Mesothelial cell of epicardium (in vitro differentiated cells): Measurements from ENCODE around the gene FAM135A. TPM values are rescaled to one million over a fixed set of nuclear protein-coding genes. Genes with fewer than 3 reads are reported as not detected.
"Not testable (repeated sequence)": the region's sequence is repeated elsewhere in the genome, so short reads cannot be mapped to it uniquely, and the experiment has no call there.

Experiments used
- DNase-seq, 2 experiments: peaks; one replicate each; pipeline ENCODE4 v3.0.0; 2021; ENCODE audit warnings: low spot score in 2 of 2; ENCODE audit not compliant: unreplicated experiment in 2 of 2
- H3K27ac Mint-ChIP-seq: 2 replicates; pipeline ENCODE4 v1.8.0; 2021; ENCODE audit warnings: mixed read lengths
- H3K27me3 Mint-ChIP-seq: 2 replicates; pipeline ENCODE4 v1.8.0; 2021; ENCODE audit warnings: low read depth, mixed read lengths
- H3K36me3 Mint-ChIP-seq: 2 replicates; pipeline ENCODE4 v1.8.0; 2021; ENCODE audit warnings: mixed read lengths
- H3K4me1 Mint-ChIP-seq: 2 replicates; pipeline ENCODE4 v1.8.0; 2021; ENCODE audit warnings: mixed read lengths
- H3K4me3 Mint-ChIP-seq: 2 replicates; pipeline ENCODE4 v1.8.0; 2021; ENCODE audit warnings: mild to moderate bottlenecking, moderate library complexity, mixed read lengths
- H3K9me3 Mint-ChIP-seq: 2 replicates; pipeline ENCODE4 v1.8.0; 2021; ENCODE audit warnings: mixed read lengths
- CTCF ChIP-seq: fragments of 200-600 bp; sonication (generic); IDR thresholded peaks from one replicate; pipeline ENCODE4 v1.5.0; 2021; ENCODE audit warnings: antibody characterized with exemption; ENCODE audit not compliant: unreplicated experiment
- total RNA-seq: library from RNA; stranded (reverse); gene quantifications from 3 replicates; pipeline ENCODE4 v1.2.1, GENCODE V29; 2021

Gene FAM135A
- total RNA-seq, 1 donor from 2014 or later: 24.8 TPM

DNA sequence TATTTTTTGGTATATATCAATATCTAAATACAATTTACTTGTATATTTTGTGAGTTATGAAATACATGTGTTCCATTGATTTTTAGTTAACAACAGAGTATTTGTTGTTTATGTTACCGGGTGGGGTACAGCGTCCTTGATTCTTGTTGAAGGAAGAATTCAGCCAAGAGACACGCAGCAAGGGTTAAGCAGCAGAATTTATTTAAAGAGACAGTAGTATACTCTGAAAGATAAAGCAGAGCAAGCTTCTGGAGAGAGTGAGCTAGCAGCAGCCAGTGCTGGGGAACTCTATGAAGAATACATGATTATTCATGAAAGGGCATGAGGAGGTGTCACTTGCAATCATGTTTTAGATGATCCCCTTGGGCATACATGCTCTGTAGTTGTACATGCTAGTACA is 76.1 kb downstream of the FAM135A start:
- no peak overlapping the region for H3K4me3 Mint-ChIP-seq
- DNase-seq: no peak

DNA sequence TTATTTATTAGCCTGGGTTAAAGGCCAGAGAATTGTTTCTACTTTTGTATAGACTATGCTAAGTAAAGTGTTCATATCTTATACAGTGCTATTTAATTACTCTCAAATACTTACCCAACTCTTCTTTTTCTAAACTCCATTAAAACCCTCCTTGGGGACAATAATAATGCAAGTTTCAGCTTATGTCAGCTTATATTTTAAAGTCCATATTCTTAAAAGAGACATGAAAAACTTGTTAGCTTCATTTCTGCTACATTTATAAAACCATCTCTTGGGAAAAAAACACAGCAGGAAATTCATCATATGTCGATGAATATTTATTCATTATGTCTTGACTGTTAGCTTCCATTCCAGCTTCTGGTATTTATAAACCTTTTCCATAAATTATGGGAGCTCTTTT is 81.5 kb downstream of the FAM135A start:
- peaks cover 37% of the 10 kb centered on the region for H3K36me3 Mint-ChIP-seq
- H3K9me3 Mint-ChIP-seq: peaks cover 36% of the 10 kb centered on the region
- no peak for TF ChIP-seq CTCF
- H3K4me1 Mint-ChIP-seq: no peaks in the 10 kb centered on the region
- no peak overlapping the region for H3K27ac Mint-ChIP-seq
- H3K27me3 Mint-ChIP-seq: no peaks in the 10 kb centered on the region
- DNase-seq: no peak
- H3K4me3 Mint-ChIP-seq: no peak overlapping the region

More for the DNA sequence above, 76.1 kb downstream of the FAM135A start:
- Mint-ChIP-seq H3K9me3 (peaks cover 4% of the 10 kb centered on the region), H3K27ac (no peak overlapping the region), H3K27me3 (no peaks in the 10 kb centered on the region), H3K4me1 (no peaks in the 10 kb centered on the region), H3K36me3 (peaks cover 4% of the 10 kb centered on the region)
- no peak for TF ChIP-seq CTCF

- Mint-ChIP-seq H3K36me3 (peaks cover 44% of the 10 kb centered on the region), H3K9me3 (peaks cover 40% of the 10 kb centered on the region)
- not testable (repeated sequence) for H3K27ac Mint-ChIP-seq, H3K4me1 Mint-ChIP-seq, H3K27me3 Mint-ChIP-seq, DNase-seq, H3K4me3 Mint-ChIP-seq
Observed at GRCh38 chr6:70495790-70496189, 82.5 kb downstream of the FAM135A start.

GRCh38 chr6:70502484-70502883 is 89.2 kb downstream of the FAM135A start:
- Mint-ChIP-seq H3K9me3 (peaks cover 60% of the 10 kb centered on the region), H3K36me3 (peaks cover 65% of the 10 kb centered on the region)

DNA sequence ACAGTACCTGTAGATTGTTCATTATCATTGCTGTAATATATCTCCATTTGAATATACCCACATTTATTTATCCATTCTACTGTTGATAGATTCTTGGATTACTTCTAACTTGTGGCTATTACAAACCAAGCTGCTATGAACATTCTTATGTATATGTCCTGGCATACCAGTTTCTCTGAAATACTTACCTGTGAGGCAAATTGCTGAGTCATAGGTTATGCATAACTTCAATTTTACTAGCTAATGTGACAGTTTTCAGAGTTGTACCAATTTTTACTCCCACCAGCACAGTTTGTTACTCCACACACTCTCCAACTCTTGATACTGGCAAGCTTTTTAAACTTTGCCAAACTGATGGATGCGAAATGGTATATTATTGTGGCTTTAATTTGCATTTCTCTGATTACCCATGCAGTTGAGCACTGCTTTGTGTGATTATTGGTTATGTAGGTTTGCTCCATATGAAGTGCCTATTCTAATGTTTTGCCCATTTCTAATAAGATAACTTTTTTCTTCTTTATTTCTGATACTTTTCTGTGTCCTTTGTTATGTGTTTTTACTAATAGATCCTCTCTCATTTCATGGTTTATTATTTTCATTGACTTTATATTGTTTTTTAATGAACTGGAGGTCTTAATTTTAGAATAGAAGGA is 90.6 kb downstream of the FAM135A start:
- H3K27ac Mint-ChIP-seq: no peak overlapping the region
- peaks cover under 1% of the 10 kb centered on the region for H3K4me1 Mint-ChIP-seq
- no peaks in the 10 kb centered on the region for H3K27me3 Mint-ChIP-seq
- peaks cover 48% of the 10 kb centered on the region for H3K9me3 Mint-ChIP-seq
- H3K36me3 Mint-ChIP-seq: peaks cover 52% of the 10 kb centered on the region
- DNase-seq: no peak
- TF ChIP-seq CTCF: no peak
- no peak overlapping the region for H3K4me3 Mint-ChIP-seq

More at GRCh38 chr6:70502484-70502883, 89.2 kb downstream of the FAM135A start:
- no peak overlapping the region for H3K4me3 Mint-ChIP-seq
- TF ChIP-seq CTCF: no peak
- DNase-seq: no peak
- H3K4me1 Mint-ChIP-seq: no peaks in the 10 kb centered on the region
- H3K27me3 Mint-ChIP-seq: no peaks in the 10 kb centered on the region
- H3K27ac Mint-ChIP-seq: no peak overlapping the region

GRCh38 chr6:70506321-70506720 is 93.0 kb downstream of the FAM135A start:
- Mint-ChIP-seq H3K27me3 (no peaks in the 10 kb centered on the region), H3K36me3 (peaks cover 40% of the 10 kb centered on the region), H3K4me1 (peaks cover 1% of the 10 kb centered on the region), H3K4me3 (no peak overlapping the region), H3K9me3 (peaks cover 35% of the 10 kb centered on the region), H3K27ac (no peak overlapping the region)
- DNase-seq: no peak
- TF ChIP-seq CTCF: no peak
